IPS DF 6.9 (cell line): ENCODE data around the gene PPP2R5C.

Experiments
- DNase-seq: peaks from one replicate; pipeline ENCODE4 v3.0.0-alpha.2; 2013; ENCODE audit warnings: low read depth, low spot score
- H3K27ac ChIP-seq: one replicate; pipeline ENCODE4 v1.5.1; 2013; ENCODE audit warnings: low read length, control low read depth
- H3K27me3 ChIP-seq: 2 replicates; pipeline ENCODE4 v1.6.1; 2013; ENCODE audit warnings: mild to moderate bottlenecking, low read length; ENCODE audit not compliant: control insufficient read depth, insufficient read depth
- H3K36me3 ChIP-seq: 2 replicates; pipeline ENCODE4 v1.6.1; 2013; ENCODE audit warnings: low read length; ENCODE audit not compliant: control insufficient read depth, insufficient read depth
- H3K4me1 ChIP-seq: 2 replicates; pipeline ENCODE4 v1.6.1; 2013; ENCODE audit warnings: low read length; ENCODE audit not compliant: control insufficient read depth, insufficient read depth
- H3K4me3 ChIP-seq: 2 replicates; pipeline ENCODE4 v1.5.1; 2013; ENCODE audit warnings: mild to moderate bottlenecking, low read length
- H3K9me3 ChIP-seq: 2 replicates; pipeline ENCODE4 v1.6.1; 2013; ENCODE audit warnings: low read length, inconsistent platforms; ENCODE audit not compliant: control insufficient read depth, insufficient read depth
- WGBS: extraction: QIAGEN DNeasy Blood & Tissue Kit; methylation state at CpG from one replicate; pipeline ENCODE4 v1.1.7; 2013; ENCODE audit warnings: mixed read lengths, missing lambda C conversion rate; ENCODE audit not compliant: insufficient read length, insufficient coverage; 5-methylcytosine and 5-hydroxymethylcytosine counted together

The PPP2R5C gene

DNA sequence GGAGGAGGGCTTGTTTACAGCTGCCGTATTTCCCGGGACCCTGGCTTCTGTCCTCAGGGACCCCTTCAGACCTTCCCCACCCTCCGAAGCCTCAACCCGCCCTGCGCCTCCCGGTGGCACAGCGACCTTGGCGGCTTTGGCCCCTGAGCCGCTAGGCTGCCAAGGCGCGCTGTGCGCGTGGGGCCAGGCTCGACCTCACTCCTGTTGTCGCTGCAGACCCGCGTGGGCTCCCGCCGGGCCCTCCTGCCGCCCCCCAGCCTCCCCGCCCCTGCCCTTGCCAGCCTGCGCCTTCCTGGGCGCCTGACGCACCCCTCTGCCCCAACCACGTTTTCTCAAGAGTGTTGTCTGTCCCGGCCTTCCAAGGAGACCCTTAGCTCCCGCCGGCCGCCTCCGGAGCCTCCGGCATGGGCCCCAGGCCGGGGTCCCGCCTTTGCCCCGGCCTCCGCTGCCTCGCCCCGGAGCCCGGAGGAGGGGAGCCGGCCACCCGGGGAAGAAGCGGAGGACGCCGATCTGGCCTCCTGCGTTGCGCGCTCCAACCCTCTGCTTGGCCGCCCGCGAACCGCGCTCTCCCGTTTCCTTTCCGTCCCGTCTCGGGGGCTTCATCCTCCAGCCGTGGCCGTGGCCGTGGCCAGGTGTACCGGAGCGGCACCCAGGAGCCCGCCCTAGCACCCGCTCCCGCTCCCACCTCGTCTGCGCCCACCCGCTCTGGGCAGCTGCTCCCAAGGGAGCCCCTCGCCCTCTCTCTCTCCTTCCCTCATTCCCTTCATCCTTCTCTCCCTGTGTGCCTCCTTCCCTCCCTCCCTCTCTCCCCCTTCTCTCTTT lies 19.9 kb downstream of the PPP2R5C start:
- Histone ChIP-seq H3K4me3 (peak overlapping the region; percentile 71), H3K27me3 (peaks cover 12% of the 10 kb centered on the region; the same call in 1 of the 2 replicates), H3K27ac (no peak overlapping the region), H3K36me3 (no peaks in the 10 kb centered on the region), H3K4me1 (0 out of 2 replicates have a peak, but pooled peaks cover 1% of the 10 kb centered on the region), H3K9me3 (no peaks in the 10 kb centered on the region)
- DNase-seq, result no peak
- WGBS, result no CpG with 5 or more reads among the region's 67 CpGs

GRCh38 chr14:101783260-101784016 lies 21.9 kb downstream of the PPP2R5C start:
- Histone ChIP-seq H3K36me3 (no peaks in the 10 kb centered on the region), H3K27ac (no peak overlapping the region), H3K9me3 (no peaks in the 10 kb centered on the region), H3K27me3 (peaks cover 12% of the 10 kb centered on the region; the same call in 1 of the 2 replicates), H3K4me3 (no peak overlapping the region), H3K4me1 (0 out of 2 replicates have a peak, but pooled peaks cover 1% of the 10 kb centered on the region)
- no CpG with 5 or more reads among the region's 12 CpGs for WGBS
- no peak for DNase-seq

- H3K27me3 ChIP-seq, result peaks cover 12% of the 10 kb centered on the region; the same call in 1 of the 2 replicates
- H3K9me3 ChIP-seq, result no peaks in the 10 kb centered on the region
- WGBS, result no CpG with 5 or more reads among the region's 6 CpGs
- H3K4me1 ChIP-seq, result 0 out of 2 replicates have a peak, but pooled peaks cover 1% of the 10 kb centered on the region
- no peaks in the 10 kb centered on the region for H3K36me3 ChIP-seq
- no peak for DNase-seq
- H3K4me3 ChIP-seq, result no peak overlapping the region
- H3K27ac ChIP-seq, result no peak overlapping the region
Observed at GRCh38 chr14:101784631-101785030, 23.1 kb downstream of the PPP2R5C start.

GRCh38 chr14:101788016-101788635 lies 26.6 kb downstream of the PPP2R5C start:
- WGBS, result no CpG with 5 or more reads among the region's 13 CpGs
- H3K4me1 ChIP-seq, result 0 out of 2 replicates have a peak, but pooled peaks cover 1% of the 10 kb centered on the region
- no peaks in the 10 kb centered on the region for H3K9me3 ChIP-seq
- H3K4me3 ChIP-seq, result no peak overlapping the region
- H3K27ac ChIP-seq, result no peak overlapping the region
- H3K27me3 ChIP-seq, result no peaks in the 10 kb centered on the region
- H3K36me3 ChIP-seq, result no peaks in the 10 kb centered on the region
- DNase-seq, result no peak

DNA sequence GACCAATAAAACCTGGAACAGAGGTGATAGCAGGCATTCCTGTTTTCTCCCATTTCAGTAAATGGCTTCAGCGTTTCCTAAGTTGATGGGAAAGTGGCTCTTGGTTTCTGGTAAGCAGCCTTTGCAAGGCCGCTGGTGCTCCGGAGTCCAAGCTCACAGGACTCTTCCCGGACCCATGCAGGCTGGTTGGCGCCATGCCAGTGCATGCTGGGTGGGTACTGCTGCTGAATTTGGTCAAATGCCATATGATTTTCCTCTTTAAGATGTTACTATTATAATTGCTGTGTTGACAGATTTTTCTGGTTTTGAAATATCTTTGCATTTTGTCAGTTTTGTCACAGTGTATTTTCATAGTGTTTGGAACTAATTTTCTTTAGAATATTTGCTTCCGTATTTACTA lies 27.7 kb downstream of the PPP2R5C start:
- no peak overlapping the region for H3K27ac ChIP-seq
- H3K4me3 ChIP-seq, result no peak overlapping the region
- H3K27me3 ChIP-seq, result no peaks in the 10 kb centered on the region
- no peaks in the 10 kb centered on the region for H3K4me1 ChIP-seq
- H3K9me3 ChIP-seq, result no peaks in the 10 kb centered on the region
- WGBS, result no CpG with 5 or more reads among the region's 6 CpGs
- DNase-seq, result no peak
- no peaks in the 10 kb centered on the region for H3K36me3 ChIP-seq

DNA sequence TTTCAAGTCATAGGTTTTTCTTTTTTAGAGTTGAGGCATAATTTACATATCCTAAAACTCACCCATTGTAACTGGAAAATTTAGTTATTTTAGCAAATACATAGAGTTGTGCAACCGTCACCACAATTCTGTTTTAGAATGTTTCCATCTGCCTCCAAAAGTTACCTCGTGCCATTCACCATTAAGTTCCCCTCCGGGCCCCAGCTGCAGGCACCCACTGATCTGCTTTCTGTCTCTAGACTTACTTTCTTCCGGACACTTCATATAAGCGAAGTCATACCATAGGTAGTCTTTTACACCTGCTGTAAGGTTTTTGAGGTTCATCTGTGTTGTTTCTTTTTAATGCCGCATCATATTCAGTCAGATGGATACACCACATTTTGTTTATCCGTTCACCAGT lies 28.7 kb downstream of the PPP2R5C start:
- no peak for DNase-seq
- Histone ChIP-seq H3K27ac (no peak overlapping the region), H3K27me3 (no peaks in the 10 kb centered on the region), H3K4me1 (no peaks in the 10 kb centered on the region), H3K36me3 (no peaks in the 10 kb centered on the region), H3K9me3 (no peaks in the 10 kb centered on the region), H3K4me3 (no peak overlapping the region)
- no CpG with 5 or more reads among the region's 7 CpGs for WGBS

GRCh38 chr14:101791919-101792572 lies 30.5 kb downstream of the PPP2R5C start:
- no peak overlapping the region for H3K4me3 ChIP-seq
- H3K27ac ChIP-seq, result no peak overlapping the region
- DNase-seq, result no peak
- no peaks in the 10 kb centered on the region for H3K4me1 ChIP-seq
- no CpG with 5 or more reads among the region's 5 CpGs for whole genome bisulfite sequencing
- no peaks in the 10 kb centered on the region for H3K27me3 ChIP-seq
- H3K9me3 ChIP-seq, result no peaks in the 10 kb centered on the region
- H3K36me3 ChIP-seq, result no peaks in the 10 kb centered on the region

DNA sequence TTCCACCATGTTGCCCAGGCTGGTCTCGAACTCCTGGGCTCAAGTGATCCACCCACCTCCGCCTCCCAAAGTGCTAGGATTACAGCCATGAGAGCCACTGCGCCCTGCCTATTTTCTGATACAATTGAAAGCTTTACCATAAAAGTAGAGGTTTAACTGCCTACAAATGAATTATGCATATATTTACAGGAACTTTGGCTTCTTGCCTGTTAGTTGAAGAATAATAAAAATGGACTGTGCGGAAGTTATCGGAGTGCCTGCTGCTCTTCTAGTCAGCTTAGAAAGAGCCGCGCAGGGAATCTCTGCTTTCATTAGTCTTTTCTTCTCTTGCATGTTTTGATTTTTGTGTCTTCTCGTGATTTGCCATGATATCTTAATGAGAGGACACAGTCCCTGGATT lies 34.5 kb downstream of the PPP2R5C start:
- H3K4me3 ChIP-seq, result no peak overlapping the region
- DNase-seq, result no peak
- no peak overlapping the region for H3K27ac ChIP-seq
- no peaks in the 10 kb centered on the region for H3K4me1 ChIP-seq
- H3K36me3 ChIP-seq, result no peaks in the 10 kb centered on the region
- H3K9me3 ChIP-seq, result no peaks in the 10 kb centered on the region
- no peaks in the 10 kb centered on the region for H3K27me3 ChIP-seq
- WGBS, result no CpG with 5 or more reads among the region's 8 CpGs

DNA sequence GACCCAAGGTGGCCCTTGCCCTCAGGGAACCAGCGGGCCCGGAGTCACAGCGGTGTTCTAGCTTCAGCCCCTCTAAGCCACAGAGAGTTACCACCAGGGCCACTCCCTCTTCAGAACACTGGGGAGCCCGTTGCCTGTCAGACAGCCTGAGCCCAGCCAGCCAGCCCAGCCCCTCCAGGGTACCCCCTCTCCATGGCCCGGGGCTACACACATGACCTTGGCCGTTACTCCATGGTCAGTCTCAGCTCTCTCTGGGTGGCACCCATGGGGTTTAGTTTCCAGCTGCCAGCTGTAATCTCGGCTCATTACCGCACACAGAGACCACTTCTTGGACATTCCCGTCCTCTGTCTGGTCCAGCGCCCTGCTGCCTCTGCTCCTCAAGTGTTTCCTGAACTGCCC lies 35.0 kb downstream of the PPP2R5C start:
- Histone ChIP-seq H3K4me3 (no peak overlapping the region), H3K4me1 (no peaks in the 10 kb centered on the region), H3K27ac (no peak overlapping the region), H3K27me3 (no peaks in the 10 kb centered on the region), H3K36me3 (no peaks in the 10 kb centered on the region), H3K9me3 (no peaks in the 10 kb centered on the region)
- WGBS, result no CpG with 5 or more reads among the region's 10 CpGs
- no peak for DNase-seq

DNA sequence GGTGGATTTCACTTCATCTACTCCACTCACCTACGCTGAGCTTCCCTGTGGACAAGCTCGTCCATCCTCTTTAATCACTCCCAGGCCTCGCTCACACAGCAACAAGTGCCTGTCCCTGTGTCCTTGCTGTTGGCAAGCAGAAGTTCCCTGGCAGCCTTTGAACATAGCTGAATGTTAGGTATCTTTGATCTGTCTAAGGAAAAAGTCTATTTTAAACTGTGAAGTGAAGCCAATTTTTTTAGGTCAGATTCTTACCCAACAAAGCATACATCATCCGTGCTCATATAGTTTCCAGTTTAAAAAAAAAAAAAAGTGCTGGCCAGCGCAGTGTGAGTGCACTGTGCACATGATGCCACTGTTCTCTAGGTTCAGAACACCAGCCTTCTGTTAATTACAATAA lies 36.3 kb downstream of the PPP2R5C start:
- WGBS, result no CpG with 5 or more reads among the region's 5 CpGs
- Histone ChIP-seq H3K4me3 (no peak overlapping the region), H3K27me3 (no peaks in the 10 kb centered on the region), H3K36me3 (no peaks in the 10 kb centered on the region), H3K27ac (no peak overlapping the region), H3K9me3 (no peaks in the 10 kb centered on the region), H3K4me1 (no peaks in the 10 kb centered on the region)
- DNase-seq, result no peak
